Activated CD4-positive, alpha-beta T cell treated with anti-CD3 and anti-CD28 coated beads, Interleukin-2, Interleukin-4, amounts not matched to agents 100 ng/mL and 50 ng/mL, durations not matched to agents 16 hours and 8 hours (primary cell): ENCODE measurements around the gene SLC40A1.

ENCODE experiments used
- DNase-seq: peaks from one replicate; pipeline ENCODE4 v3.0.0-alpha.2; 2020; ENCODE audit warnings: low spot score

Gene SLC40A1

DNA sequence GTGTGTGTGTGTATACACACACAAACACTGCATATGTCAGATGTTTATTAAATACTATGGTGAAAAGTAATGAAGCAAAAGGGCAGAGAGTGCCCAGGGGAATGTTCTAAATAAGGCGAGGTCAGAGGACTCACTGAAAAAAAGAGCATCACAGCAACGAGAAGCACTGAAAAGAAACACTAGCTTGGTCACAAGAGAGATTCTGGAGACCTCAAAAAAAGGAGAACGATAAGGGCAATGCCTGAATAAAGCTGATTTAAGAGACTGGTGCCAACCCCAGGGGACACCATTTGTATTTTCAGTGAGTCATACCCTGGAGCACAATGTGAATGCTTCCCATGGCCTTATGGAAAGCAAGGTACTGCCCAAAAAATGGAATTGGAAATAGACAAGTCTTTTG is 14.5 kb downstream of the SLC40A1 start:
- no peak for DNase-seq

DNA sequence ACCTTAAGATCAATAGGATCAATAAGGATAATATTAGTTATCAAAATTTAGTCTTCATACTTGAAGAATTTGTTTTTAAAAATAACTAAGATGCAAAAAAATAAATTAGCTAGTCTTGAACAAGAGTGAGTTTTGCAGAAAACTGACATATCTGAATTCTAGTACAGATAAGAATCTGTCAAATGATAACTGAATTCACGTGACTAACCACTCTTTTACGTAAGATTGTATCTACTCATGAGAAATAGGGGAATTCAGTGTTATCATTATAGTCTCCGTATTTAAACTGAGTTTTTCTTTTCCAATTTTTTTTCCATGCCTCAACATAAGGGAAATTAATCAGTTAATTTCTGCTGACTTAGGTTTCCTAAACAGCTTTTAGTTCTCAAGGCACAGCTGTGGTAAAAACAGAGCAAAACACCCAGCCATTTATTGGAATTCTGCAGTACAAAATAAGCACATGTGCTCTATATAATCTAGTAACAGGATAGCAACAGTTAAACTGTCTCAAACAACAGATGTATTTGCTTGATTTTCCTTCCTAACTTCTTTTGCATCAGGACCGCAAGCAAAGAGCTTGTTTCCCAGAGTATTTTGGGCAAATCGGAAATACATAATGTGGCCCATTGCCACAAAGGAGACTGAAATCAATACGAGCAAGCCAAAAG is 19.1 kb downstream of the SLC40A1 start:
- DNase-seq, result no peak

DNA sequence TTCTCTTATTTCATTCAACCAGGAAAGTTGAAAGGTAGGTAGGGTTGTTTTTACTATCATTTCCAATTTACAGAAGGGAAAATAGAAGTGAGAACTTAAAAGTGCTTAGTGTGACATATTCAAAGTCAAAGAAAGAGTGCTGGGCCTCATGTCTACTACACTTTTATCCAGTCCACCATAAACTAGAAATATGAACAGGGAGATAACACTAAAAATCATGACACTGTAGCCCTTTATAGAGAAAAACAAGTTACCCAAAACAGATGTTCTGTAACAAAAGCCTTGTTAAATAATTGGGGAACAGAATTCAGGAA is 20.4 kb downstream of the SLC40A1 start:
- no peak for DNase-seq

DNA sequence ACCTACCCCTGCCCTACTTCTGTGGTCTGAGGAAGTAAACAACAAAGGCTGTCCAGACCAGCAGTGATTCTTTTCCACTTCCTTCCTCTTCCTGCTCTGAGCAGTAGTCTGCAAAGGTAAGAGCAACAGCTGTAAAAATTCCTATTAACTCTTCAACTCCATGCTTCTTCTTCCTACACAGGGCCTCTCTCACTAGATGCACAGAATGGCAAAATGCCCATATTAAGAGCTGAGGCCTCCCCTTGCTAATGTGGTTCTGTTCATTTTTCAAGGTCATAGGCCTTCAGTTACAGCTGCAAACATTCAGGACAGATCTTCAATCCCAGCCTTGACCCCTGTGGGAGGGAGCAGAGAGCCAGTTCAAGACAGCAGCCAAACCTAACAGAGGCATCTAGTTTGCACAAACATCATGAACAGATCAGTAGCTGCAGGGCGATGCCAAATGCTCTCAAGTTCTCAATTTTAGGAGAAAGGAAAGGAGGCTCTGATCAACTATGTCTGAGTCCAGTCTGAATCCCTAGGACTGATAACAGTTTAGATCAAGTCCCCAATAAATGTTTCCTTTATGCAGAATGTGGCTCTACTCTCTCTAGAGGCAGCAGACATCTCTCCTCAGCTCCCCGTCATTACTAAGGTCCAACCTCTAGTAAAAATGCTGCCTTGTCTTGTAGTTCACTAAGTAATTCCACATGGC is 20.9 kb downstream of the SLC40A1 start:
- DNase-seq, result no peak

DNA sequence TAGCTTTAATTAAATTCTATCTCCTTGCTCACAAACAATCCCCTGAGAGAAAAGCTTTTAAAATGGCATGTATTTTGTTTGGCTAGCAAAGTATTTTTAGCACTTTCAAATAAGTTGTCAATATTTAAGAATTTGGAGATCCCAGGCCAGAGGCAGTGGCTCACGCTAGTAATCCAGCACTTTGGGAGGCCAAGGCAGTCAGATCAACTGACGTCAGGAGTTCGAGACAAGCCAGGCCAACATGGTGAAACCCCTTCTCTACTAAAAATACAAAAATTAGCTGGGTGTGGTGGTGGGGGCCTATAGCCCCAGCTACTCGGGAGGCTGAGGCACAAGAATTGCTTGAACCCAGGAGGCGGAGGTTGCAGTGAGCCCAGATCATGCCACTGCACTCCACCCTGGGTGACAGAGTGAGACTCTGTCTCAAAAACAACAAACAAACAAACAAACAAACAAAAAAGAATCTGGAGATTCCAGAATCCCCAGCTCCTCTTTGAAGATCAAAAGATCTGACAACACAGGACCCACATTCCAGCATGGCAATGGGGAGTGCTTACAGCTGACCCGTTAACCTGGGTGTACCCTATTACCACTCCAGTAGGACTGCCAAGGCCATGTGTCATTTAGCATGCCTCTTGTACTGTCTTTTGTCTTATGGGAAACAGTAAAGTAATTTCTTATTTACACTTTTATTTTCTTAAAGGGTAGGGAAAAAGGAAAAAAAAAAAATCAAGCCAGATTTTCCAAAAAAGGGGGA is 21.9 kb downstream of the SLC40A1 start:
- DNase-seq, result no peak

DNA sequence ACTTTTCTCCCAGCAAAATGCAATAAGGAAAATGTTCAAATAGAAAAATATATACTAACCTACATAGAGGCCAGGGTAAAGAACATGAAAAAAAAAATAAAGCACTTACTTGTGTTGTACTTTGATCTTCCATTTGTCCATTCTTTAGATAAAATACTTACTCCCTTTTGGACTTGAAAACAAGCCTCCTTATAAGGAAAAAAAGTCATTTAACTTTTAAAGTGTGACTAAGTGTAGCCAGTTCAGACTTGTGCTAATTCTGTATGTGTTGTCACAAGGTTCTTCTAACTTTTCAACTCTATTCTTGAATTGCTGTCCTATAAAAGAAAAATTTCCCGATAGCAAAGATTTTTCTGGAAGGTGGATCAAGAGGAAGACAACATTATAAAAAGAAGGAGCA is 23.2 kb downstream of the SLC40A1 start:
- no peak for DNase-seq

DNA sequence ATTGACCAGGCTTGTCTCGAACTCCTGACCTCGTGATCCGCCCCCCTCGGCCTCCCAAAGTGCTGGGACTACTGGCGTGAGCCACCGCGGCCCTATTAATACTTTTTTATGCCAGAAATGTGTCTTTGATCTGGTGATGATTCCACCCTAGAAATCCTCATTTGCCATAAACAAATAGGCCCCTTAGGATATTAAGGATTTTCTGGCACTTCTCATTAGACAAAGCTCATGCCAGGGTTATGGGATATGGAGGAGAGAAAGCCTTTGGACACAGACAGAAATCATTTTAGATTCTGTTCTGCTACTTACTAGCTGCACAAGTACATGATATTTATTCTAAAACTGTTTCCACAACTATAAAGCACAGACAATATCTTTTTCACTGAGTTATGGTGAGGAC is 24.1 kb downstream of the SLC40A1 start:
- DNase-seq, result no peak

DNA sequence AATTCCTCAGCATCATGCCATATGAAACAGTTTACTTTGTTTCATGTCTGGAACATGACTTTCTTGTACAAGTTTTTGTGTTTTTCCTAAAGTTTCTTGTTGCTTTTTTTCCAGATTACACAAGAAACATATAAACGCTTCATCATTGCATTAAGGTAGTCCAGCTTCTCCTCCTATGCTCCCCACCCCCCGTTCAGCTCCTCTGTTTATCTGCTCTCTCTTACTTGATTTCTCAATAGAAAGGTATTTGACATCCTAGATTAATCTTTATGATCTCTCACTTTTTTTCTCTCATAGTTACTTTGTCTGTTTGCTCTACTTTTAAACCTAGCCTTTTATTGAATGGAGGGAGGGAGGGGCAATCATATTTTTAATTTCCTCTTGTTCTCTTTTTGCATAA is 25.4 kb downstream of the SLC40A1 start:
- no peak for DNase-seq

DNA sequence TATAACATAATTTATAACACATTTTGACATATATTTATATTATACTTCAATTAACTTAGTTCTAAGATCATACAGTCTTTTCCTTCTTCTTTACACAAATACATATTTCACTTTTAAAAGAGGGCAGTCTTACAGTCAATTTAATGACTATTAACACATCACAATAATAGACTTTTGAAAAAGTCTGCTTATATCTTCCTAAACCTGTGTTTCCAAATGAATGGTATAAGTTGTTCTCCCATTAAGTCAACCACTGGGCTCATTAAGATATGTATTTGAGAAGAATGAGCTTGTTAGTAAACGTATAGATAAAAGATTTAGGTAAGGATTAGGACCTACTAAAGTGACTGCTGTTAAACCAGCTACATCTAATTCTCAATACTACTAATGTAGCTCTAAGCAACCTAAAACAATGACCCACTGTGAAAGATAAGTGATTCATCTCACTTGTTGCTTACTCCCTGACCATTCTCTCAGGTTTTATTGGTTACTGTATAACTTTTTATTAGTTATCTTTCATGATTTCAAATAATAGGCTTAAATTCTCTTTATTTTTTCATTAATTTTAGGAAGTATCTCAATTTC is 27.0 kb downstream of the SLC40A1 start:
- DNase-seq, result no peak

DNA sequence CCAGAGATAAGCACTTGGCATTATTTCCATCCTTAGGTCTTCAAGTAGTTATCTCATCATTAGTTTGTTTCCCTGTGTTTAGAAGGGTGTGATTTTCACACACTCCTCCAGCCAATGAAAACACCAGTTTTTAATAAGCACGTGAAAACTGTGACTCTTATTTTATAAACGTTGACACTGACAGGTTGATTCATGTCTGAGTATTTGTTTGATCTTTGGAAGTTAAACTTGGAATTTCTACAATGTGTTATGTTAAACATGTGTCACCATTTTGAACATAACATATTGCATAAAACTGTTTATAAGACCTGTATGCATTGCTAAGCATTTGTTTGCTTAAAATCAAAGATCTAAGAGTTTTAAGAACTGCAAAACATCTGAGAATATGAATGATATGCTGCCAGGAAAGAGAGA is 27.6 kb downstream of the SLC40A1 start:
- no peak for DNase-seq

DNA sequence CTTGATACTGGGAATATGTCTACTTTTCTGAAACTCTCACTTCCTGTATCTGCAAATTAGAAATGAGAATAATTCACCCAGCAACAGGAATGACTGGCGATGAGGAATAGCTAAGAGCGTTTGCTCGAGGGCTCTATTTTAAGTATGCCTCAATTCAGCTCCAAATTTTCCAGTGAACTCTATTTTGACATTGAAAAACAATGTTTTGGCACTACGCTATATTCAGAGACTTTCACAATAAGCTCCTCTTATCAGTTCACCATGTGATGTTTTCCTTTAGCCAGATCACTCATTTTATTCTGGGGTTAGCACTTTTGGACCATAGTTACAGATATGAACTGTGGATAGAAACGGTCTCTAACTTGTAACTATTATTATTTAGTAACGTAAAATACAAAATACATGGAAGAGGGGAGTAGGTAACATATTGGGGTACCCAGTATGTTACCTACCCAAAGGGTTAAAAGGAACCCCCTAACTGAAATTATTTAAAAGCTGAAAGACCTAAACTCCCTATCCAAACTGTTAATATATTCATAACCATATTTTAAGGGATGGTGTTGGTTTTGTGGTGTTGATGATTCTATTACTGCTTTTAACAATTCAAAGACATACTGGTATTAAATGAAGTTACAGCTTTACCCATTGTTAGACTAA is 28.1 kb downstream of the SLC40A1 start:
- no peak for DNase-seq

DNA sequence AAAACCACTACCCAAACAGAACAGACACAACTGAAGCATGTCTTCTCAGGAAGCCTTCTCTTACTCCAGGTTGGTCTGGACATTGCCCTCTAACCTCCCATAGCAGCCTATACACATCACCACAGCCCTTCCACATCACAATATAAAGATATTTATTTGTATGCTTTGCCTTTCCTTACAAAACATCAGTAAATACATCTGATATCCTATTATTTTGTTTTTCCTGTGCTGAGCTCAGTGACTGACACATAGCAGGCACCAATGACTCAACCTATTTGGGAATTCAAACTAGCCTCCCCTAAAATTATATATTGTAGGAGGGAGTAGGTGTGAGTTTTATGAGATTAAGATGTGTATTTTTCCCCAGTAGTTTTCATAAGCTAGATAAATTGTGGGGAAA is 28.8 kb downstream of the SLC40A1 start:
- no peak for DNase-seq

DNA sequence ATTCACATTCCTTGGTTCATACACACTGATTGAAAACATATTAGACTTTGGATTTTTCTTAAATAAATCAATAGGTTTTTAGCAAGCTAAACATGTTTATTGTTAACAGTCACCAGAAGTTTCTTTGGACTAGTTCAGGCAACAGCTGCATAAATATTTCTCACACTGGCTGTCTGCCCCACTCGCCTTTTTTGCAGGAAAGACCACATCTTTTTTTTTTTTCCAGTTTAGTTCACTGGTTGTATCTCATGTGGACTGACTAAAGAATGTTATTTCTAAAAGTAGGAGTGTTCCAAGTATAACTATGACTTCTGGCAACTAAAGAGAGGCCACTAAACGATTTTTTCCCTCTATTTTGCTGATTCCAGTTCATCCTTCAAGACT is 31.1 kb downstream of the SLC40A1 start:
- no peak for DNase-seq

DNA sequence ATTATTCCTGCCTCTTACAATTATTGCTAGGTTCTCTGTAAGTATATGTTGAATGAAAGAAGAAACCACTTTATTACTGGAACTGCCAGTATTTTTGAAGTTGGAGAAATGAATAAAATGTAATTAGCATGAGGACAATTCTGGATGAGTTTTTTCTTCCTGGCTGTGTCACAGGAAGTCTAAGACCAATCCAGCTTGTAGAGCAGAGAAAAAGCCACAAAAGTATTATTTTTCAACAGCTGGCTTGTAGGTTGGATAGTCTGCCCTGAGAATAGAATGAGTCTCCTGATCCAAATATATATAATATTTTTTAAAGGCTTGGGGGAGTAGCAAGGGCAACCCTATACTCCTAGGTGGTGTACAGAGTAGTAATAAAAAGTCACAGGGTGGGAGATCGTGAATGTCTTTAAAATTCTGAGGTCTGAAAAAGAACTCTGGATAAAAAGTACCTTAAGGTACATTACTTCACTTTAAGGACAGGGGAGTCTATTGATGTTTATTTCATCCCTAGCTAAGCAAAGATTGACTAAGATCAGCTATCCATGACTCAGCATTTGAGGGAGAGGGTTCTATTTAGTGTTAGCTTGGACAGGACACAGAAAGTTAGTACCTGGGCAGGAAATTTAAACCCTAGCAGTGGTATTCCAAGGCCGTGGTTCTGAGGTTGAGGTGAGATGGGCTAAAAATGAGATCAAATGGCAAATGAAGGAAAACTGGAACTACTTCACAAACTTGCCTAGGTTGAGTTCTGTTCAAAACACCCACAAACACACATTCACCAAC is 31.7 kb downstream of the SLC40A1 start:
- DNase-seq, result no peak

DNA sequence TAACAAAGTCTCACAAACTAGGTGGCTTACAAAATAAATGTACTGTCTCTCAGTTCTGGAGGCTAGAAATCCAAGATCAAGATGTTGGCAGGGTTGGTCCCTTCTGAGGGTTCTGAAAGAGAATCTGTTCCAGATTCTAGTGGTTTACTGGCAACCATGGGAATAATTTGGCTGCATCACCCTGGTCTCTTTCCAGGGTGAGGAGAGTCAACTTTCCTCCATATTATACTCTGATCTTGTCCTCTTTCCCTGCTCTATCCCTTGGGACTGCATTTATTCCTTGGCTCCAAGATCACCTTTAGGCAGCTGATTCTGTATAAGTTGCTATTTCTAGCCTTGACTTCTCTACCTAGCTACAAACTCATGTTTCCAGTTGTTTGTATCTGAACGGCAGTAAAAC is 35.2 kb downstream of the SLC40A1 start:
- DNase-seq, result no peak

DNA sequence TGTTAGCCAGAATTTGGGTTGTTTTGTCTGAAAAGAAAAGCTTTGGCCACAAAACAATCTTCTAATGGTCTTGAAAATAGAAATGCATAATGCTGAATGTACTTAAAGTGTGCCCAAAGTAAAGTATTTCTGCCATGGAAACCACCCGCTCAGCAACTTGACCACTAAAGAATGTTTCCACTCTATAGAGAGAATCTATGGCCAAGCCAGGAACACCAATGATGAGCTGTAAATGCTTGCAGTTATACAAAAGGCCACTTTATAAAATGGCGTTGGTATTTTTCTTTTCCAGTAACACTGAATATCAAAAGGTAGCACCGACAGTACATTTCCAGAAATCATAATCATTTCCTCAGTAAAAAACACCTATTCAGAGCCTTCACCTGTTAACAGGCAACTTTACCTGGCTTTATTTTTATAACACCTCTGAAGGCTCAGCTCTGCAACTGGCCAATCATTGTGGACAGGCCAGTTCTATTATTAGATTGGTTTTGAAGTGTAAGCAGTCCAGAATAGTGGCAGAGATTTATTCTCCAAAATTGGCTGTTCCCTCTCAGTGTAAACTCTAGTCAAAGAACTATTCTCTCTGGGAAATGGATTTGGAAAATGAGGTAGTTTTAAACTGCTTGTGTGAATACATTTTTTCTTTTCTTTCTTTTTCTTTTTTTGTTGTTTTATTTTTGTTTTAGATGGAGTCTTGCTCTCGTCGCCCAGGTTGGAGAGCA is 36.1 kb downstream of the SLC40A1 start:
- DNase-seq, result no peak

DNA sequence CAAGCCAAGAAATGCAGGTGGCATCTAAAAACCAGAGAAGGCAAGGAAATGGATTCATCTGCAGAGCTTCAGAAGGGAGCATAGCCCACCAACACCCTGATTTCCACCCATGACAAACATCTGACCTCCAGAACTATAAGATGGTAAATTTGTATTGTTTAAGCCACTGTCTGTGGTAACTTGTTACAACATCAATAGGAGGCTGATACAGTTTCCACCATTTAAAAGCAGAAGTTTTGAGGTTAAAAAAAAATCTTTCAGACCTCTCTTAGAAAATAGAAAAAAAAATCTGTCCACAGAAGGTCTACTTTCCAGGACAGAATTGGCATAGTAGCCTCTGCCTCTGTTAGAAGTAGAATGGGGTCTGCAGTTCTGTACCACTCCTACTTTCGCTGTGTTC is 37.2 kb downstream of the SLC40A1 start:
- DNase-seq, result no peak

DNA sequence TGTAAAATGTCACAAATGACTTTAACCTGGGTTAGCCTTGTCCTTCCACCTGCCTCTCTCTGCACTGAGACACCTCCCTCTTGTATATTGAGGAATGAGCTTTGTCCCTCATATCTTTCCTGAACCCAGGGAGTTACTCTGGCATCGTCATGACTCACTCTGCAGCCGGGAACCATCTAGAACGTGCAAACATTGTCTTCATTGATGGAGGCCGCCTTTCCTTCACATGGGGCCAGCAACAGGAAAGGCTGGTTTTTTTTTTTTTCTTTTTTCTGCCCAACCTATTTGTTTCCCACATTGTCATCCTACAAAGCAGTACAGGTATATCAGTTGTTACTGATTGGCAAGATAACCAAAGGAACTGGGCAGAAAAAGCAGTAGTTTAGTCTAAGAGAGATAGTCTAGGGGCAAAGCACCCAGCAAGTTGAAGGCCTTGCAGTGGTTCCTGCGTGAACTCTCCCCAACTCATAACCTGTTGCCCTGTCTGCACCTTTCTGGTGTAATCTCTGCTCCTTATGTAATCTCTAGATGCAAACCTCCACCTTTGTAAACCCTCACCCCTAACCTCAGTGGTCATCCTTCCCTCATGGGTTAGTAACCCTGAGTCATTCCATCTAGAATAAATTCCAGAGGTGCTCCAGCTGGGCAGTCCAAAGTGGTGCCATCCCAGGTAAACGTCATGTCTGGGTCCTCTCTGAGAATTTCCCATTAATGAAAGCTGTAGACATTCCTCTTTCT is 38.3 kb downstream of the SLC40A1 start:
- DNase-seq, result no peak

DNA sequence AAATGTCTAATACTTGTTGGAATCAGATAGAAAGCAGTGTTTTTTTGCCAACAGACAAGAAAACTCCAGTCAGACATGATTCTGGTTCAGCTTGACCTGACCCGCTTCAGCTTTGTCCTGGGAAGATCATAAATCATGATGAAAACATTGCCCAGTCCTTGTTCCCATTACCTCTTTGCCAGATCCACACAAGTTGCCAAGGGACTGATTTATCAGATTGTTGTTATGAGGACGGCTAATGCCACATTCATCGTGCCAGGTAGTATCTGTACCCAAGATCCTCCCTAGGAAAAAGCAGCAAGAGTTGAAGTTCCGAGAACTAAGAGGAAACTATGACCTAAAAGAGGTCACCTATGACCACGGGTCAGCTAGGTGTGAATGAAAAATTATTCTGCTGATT is 39.0 kb downstream of the SLC40A1 start:
- DNase-seq, result no peak

DNA sequence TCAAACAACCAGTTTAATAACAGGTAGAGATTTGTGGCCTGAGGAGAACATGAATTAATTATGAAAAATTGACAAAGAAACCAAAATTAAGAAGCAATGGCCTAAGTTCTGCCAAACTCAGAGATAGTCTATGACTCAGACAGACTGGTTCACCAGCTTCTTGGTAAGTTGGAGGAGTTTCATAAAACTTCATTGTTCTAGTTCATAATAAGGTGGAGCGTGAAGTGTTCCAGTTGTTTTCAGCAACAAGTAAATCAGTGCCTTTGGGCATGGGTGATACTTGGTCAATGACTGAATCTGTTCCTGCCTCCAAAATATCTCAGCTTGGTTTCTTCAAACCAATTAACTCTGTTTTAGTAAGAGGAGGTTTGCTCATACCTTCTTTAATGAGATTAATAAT is 40.0 kb downstream of the SLC40A1 start:
- DNase-seq, result no peak
